Thyroid gland (tissue), 4 donors: ENCODE measurements around the gene GHRHR. TPM values are rescaled to one million over a fixed set of nuclear protein-coding genes. Genes with fewer than 3 reads are reported as not detected.

ENCODE experiments used
- DNase-seq, 2 donors: peaks; one replicate each; pipeline ENCODE4 v3.0.0-alpha.2; 2019
- H3K27ac ChIP-seq, 3 donors: fragments of 200-600 bp; sonication (generic); 1 replicate in 2 of 3; 2 replicates in 1 of 3; pipeline ENCODE4 v1.5.1; 2016 to 2019; ENCODE audit warnings: mild to moderate bottlenecking in 1 of 3, moderate library complexity in 1 of 3
- H3K27me3 ChIP-seq: fragments of 200-600 bp; sonication (generic); one replicate; pipeline ENCODE4 v1.5.1; 2019
- H3K36me3 ChIP-seq, 2 donors: fragments of 200-600 bp; sonication (generic); one replicate each; pipeline ENCODE4 v1.5.1; 2016 to 2019
- H3K4me1 ChIP-seq, 2 donors: fragments of 200-600 bp; sonication (generic); one replicate each; pipeline ENCODE4 v1.5.1; 2017 to 2019
- H3K4me3 ChIP-seq, 3 donors: fragments of 200-600 bp; sonication (generic); replicated peaks in 1 of 3; 1 replicate in 2 of 3; 2 replicates in 1 of 3; pipeline ENCODE4 v1.5.1; 2016; ENCODE audit warnings: mild to moderate bottlenecking in 1 of 3
- H3K9me3 ChIP-seq: fragments of 200-600 bp; sonication (generic); one replicate; pipeline ENCODE4 v1.5.1; 2017
- POLR2A ChIP-seq, 2 donors: fragments of 450-650 bp; IDR thresholded peaks; one replicate each; pipeline ENCODE4 v1.6.1; 2017; ENCODE audit warnings: antibody characterized with exemption in 2 of 2, mild to moderate bottlenecking in 2 of 2, moderate library complexity in 1 of 2
- WGBS, 2 donors: methylation state at CpG; one replicate each; pipeline ENCODE4 v1.1.5; 2017; 5-methylcytosine and 5-hydroxymethylcytosine counted together
- intact Hi-C: fragments of 100-400 bp; cut with DNase I; formaldehyde crosslinking; loops from one replicate; pipeline ENCODE4 v1.15.1; 2023
- total RNA-seq, 4 donors: library from RNA; depleted of rRNA; stranded (reverse); fragments of >200 nt; gene quantifications; one replicate each; pipeline ENCODE4 v1.2.3, GENCODE V29; 2016
- TF ChIP-seq, protein P1 (sequence below), 6 experiments: fragments of 200-600 bp in 3 of 6; fragments of 450-650 bp in 3 of 6; sonication (generic) in 3 of 6; IDR thresholded peaks; one replicate each; pipeline ENCODE4 v1.5.1; 2016 to 2019; ENCODE audit warnings: antibody characterized with exemption in 6 of 6, mild to moderate bottlenecking in 2 of 6, inconsistent platforms in 1 of 6, moderate library complexity in 1 of 6

The GHRHR gene
- total RNA-seq, 4 donors from 2014 or later: 0.54 TPM; not detected in 3

DNA sequence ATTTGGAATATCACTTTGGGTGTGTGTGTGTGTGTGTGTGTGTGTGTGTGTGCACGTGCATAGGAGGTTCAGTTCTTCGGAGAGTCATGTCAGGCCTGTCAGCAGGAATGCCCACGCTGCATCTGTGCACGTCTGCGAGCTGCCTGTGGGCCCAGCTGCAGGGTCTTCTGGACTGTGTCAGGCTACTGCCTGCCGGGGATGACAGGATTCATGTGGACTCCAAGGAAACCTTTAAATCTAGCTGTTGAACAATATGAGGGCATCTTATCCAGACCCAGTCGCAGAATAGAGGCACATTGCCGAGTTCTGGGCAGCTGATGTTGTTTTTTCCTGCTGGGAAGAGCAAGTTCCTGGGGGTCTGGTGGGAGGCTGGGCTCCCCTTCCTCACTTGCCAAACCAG lies 33.1 kb upstream of the GHRHR start:
- intact Hi-C loops: no loop called here
- H3K9me3 ChIP-seq: no peaks in the 10 kb centered on the region
- TF ChIP-seq, protein P1, sequence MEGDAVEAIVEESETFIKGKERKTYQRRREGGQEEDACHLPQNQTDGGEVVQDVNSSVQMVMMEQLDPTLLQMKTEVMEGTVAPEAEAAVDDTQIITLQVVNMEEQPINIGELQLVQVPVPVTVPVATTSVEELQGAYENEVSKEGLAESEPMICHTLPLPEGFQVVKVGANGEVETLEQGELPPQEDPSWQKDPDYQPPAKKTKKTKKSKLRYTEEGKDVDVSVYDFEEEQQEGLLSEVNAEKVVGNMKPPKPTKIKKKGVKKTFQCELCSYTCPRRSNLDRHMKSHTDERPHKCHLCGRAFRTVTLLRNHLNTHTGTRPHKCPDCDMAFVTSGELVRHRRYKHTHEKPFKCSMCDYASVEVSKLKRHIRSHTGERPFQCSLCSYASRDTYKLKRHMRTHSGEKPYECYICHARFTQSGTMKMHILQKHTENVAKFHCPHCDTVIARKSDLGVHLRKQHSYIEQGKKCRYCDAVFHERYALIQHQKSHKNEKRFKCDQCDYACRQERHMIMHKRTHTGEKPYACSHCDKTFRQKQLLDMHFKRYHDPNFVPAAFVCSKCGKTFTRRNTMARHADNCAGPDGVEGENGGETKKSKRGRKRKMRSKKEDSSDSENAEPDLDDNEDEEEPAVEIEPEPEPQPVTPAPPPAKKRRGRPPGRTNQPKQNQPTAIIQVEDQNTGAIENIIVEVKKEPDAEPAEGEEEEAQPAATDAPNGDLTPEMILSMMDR (IDR thresholded peaks at IDR 0.05): no peak
- TF ChIP-seq POLR2A (IDR thresholded peaks at IDR 0.05): no peak
- no peaks in the 10 kb centered on the region for H3K27me3 ChIP-seq
- 74 to 78% methylated on average over 8 of the region's 8 CpGs for WGBS, 2 donors
- no peak overlapping the region for H3K4me3 ChIP-seq
- H3K36me3 ChIP-seq: no peaks in the 10 kb centered on the region
- no peak for DNase-seq
- H3K27ac ChIP-seq: no peak overlapping the region
- no peaks in the 10 kb centered on the region for H3K4me1 ChIP-seq

DNA sequence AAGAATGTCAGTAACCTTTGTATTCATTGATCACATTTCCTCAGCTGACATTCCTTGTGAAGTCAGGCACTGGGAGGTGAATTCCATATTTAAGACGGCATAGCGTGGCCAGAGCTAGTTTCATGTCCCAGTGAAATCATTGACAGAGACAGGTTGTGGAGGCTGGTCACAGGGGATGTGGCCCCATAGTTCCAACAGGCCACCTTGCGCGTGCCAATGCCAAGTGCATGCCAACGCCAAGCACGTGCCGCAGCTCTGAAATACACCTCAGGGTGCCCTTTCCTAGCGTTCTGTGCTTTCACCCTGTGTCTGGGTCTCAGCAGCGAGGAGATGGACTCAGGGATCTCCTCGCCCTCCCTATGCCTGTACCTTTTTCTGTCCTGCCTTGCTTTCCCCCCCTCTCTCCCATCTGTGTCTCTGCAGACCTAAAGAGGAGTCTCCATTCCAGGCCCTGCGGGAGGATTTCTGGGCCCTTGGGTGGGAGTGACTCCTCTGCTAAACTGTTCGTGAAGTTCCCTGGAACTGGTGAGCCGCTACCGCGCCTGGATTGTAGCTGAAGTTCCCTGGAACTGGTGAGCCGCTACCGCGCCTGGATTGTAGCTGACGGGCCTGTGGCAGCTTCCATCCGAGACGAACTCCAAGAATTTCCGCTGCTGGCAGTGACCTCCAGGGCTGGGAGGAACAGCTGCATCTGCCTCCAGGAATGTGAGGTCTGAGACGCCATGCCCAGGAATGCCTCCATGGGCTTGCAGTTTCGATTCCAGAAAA lies 32.4 kb upstream of the GHRHR start:
- 87 to 92% methylated on average over 23 to 24 of the region's 24 CpGs for WGBS, 2 donors

DNA sequence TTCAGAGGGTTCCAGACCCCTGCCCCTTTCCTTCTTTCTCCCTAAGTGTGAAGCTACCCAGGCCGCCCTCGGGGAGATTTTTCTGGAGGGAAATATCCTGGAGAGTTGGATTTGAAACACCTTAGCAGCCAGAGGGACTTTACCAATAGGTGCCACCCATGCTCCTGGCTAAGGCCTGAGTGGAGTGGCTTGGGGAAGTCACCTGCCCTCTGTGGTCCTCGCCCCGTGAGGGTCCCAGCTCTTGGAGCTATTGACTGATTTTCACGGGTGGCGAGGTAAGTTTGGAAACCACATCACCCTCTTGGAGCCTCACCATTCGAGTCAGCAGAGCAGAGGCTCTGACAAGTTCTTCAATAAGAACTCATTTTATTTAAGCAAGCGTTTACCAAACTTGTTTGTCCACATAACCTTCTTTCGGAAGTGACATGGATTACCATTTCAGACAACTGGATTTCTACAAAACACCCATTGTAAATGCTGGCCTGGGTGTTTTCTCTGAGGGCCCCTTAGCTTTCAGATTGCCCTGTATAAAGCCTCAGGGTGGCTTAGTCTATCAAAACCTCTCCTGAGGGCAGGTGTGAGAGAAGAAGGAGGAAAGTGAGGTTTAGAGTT lies 31.7 kb upstream of the GHRHR start:
- Histone ChIP-seq H3K36me3 (no peaks in the 10 kb centered on the region), H3K4me1 (no peaks in the 10 kb centered on the region), H3K27me3 (no peaks in the 10 kb centered on the region), H3K4me3 (no peak overlapping the region), H3K9me3 (no peaks in the 10 kb centered on the region), H3K27ac (no peak overlapping the region)
- no peak for TF ChIP-seq POLR2A (IDR thresholded peaks at IDR 0.05)
- TF ChIP-seq, protein P1 (IDR thresholded peaks at IDR 0.05): no peak
- intact Hi-C loops: no loop called here
- DNase-seq: no peak
- 85 to 93% methylated on average over 8 to 9 of the region's 9 CpGs for WGBS, 2 donors

More for the DNA sequence above, 32.4 kb upstream of the GHRHR start:
- TF ChIP-seq POLR2A (IDR thresholded peaks at IDR 0.05): no peak
- TF ChIP-seq, protein P1 (IDR thresholded peaks at IDR 0.05): no peak
- Histone ChIP-seq H3K4me3 (no peak overlapping the region), H3K4me1 (no peaks in the 10 kb centered on the region), H3K27ac (no peak overlapping the region), H3K27me3 (no peaks in the 10 kb centered on the region), H3K9me3 (no peaks in the 10 kb centered on the region), H3K36me3 (no peaks in the 10 kb centered on the region)
- no peak for DNase-seq
- intact Hi-C loops: no loop called here

DNA sequence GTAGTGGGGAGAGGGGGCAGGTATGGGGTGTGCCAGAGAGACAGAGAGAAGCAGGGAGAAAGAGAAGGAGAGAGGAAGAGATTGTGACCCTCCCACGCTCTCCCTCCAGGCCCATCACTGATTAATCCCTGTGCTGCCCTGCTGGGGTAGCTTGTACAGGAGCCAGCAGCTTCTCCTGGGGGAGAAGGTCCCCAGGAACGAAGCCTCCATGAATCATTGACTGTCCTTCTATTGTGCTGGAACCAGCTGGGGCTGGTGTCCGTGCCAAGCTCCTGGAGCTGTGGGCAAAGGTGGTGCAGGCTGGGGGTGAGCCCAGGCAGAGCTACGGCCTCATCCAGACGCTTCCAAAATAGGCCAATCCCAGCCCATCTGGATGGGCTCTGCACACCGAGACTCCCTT lies 31.2 kb upstream of the GHRHR start:
- no peak for DNase-seq
- intact Hi-C loops: no loop called here

More for the DNA sequence above, 31.2 kb upstream of the GHRHR start:
- TF ChIP-seq, protein P1 (IDR thresholded peaks at IDR 0.05): no peak
- no peak for TF ChIP-seq POLR2A (IDR thresholded peaks at IDR 0.05)
- Histone ChIP-seq H3K36me3 (no peaks in the 10 kb centered on the region), H3K9me3 (no peaks in the 10 kb centered on the region), H3K4me1 (no peaks in the 10 kb centered on the region), H3K27ac (no peak overlapping the region), H3K4me3 (no peak overlapping the region), H3K27me3 (no peaks in the 10 kb centered on the region)
- WGBS, 2 donors: 93 to 96% methylated on average over 6 of the region's 6 CpGs
